PFSK-1 (cell line): Measurements from ENCODE around the gene MYO16.

Experiments
- FOXP2 ChIP-seq: optimal IDR thresholded peaks from 2 replicates; pipeline ENCODE3; 2011; ENCODE audit warnings: borderline replicate concordance, control low read depth, inconsistent platforms; ENCODE audit not compliant: insufficient read depth; ENCODE audit errors: extremely low read length, extremely low read depth
- POLR2AphosphoS5 ChIP-seq: IDR thresholded peaks from 2 replicates; pipeline ENCODE4 v1.6.1; 2012; ENCODE audit warnings: low read depth, mild to moderate bottlenecking, control low read depth, low read length, moderate library complexity
- SIN3A ChIP-seq: IDR thresholded peaks from 2 replicates; pipeline ENCODE4 v1.6.1; 2012; ENCODE audit warnings: mild to moderate bottlenecking, low read length, moderate library complexity, borderline replicate concordance; ENCODE audit not compliant: insufficient read depth
- TAF1 ChIP-seq: IDR thresholded peaks from 2 replicates; pipeline ENCODE4 v1.6.1; 2012; ENCODE audit warnings: low read length, control low read depth, borderline replicate concordance; ENCODE audit not compliant: insufficient read depth
- TF ChIP-seq, protein P1 (sequence below), 2 experiments: IDR thresholded peaks; 2 replicates each; pipeline versions ENCODE4 v1.6.1 to v1.8.0; 2011 to 2012; ENCODE audit warnings: low read depth in 2 of 2, low read length in 2 of 2, control low read depth in 1 of 2, inconsistent platforms in 1 of 2, mild to moderate bottlenecking in 1 of 2, moderate library complexity in 1 of 2; ENCODE audit not compliant: insufficient read depth in 1 of 2

Gene MYO16

GRCh38 chr13:108968566-108968965 is 339.2 kb downstream of the MYO16 start:
- TF ChIP-seq TAF1: no peak
- TF ChIP-seq POLR2AphosphoS5: no peak
- TF ChIP-seq, protein P1, sequence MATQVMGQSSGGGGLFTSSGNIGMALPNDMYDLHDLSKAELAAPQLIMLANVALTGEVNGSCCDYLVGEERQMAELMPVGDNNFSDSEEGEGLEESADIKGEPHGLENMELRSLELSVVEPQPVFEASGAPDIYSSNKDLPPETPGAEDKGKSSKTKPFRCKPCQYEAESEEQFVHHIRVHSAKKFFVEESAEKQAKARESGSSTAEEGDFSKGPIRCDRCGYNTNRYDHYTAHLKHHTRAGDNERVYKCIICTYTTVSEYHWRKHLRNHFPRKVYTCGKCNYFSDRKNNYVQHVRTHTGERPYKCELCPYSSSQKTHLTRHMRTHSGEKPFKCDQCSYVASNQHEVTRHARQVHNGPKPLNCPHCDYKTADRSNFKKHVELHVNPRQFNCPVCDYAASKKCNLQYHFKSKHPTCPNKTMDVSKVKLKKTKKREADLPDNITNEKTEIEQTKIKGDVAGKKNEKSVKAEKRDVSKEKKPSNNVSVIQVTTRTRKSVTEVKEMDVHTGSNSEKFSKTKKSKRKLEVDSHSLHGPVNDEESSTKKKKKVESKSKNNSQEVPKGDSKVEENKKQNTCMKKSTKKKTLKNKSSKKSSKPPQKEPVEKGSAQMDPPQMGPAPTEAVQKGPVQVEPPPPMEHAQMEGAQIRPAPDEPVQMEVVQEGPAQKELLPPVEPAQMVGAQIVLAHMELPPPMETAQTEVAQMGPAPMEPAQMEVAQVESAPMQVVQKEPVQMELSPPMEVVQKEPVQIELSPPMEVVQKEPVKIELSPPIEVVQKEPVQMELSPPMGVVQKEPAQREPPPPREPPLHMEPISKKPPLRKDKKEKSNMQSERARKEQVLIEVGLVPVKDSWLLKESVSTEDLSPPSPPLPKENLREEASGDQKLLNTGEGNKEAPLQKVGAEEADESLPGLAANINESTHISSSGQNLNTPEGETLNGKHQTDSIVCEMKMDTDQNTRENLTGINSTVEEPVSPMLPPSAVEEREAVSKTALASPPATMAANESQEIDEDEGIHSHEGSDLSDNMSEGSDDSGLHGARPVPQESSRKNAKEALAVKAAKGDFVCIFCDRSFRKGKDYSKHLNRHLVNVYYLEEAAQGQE (IDR thresholded peaks at IDR 0.05; ENCODE audit: insufficient read depth in 1 of 2, low read depth in 2 of 2, low read length in 2 of 2): no peak
- TF ChIP-seq FOXP2: no peak
- TF ChIP-seq SIN3A: no peak

DNA sequence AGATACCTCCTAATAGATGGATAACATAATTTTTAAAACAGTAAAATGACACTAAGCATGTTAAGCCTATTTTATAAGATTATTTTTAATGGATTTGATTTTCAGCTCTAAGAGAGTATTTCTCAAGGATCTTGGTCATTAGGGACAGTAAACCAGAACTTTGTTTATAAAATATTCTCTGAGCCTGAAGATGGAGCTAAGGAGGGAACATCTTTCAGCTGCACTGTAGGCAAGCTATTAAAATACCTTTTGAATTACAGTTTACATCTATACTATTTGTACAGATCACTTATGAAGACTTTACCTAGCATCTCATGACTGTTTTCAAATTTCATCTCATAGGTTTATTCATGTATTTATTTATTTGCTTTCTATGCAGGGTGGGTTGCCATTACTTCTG is 345.3 kb downstream of the MYO16 start:
- TF ChIP-seq, protein P1 (IDR thresholded peaks at IDR 0.05; ENCODE audit: insufficient read depth in 1 of 2, low read depth in 2 of 2, low read length in 2 of 2): no peak
- TF ChIP-seq SIN3A (no peak), FOXP2 (no peak), POLR2AphosphoS5 (no peak)

- TF ChIP-seq, protein P1 (IDR thresholded peaks at IDR 0.05; ENCODE audit: insufficient read depth in 1 of 2, low read depth in 2 of 2, low read length in 2 of 2): no peak
- TF ChIP-seq POLR2AphosphoS5 (no peak), TAF1 (no peak), SIN3A (no peak), FOXP2 (no peak)
These were observed 350.8 kb downstream of the MYO16 start for GRCh38 chr13:108980237-108980636.

DNA sequence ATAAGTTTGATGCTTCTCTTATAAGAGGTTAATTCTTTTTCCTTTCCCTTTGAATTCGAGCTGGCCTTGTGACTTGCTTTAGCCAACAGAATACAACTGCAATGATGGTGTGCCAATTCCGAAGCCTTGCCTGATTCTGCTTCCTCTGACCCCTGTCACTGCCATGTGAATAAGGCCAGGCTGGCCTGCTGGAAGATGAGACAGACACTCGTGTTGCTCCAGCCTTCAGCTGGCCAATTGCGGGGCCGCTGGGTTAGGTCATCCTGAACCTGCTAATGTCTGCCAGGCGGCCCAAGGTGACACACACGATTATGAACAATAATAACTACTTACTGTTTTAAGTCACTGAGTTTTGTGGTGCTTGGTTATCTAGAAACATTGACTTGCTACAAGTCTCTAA is 352.0 kb downstream of the MYO16 start:
- TF ChIP-seq SIN3A (no peak), POLR2AphosphoS5 (no peak), FOXP2 (no peak), TAF1 (no peak)
- TF ChIP-seq, protein P1 (IDR thresholded peaks at IDR 0.05; ENCODE audit: insufficient read depth in 1 of 2, low read depth in 2 of 2, low read length in 2 of 2): no peak

DNA sequence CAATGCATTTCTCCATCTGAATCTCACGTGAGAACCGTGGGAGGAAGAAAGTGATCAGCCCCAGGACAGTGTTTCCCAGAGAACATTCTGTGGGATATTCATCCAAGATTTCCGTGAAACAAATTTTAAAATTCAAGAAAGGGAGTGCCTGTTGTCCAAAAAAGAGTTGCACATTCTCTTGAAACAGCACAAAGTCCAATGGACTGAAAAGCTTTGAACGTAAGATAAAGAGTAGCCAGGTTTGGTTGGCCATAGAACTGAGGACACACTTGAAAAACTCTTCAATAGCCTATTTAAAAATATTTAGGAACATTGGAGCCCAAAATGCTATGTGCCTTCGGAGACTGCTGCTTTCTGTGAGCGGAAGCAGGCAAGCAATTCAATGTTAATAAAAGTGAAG is 353.9 kb downstream of the MYO16 start:
- TF ChIP-seq, protein P1 (IDR thresholded peaks at IDR 0.05; ENCODE audit: insufficient read depth in 1 of 2, low read depth in 2 of 2, low read length in 2 of 2): no peak
- TF ChIP-seq TAF1 (no peak), POLR2AphosphoS5 (no peak), SIN3A (no peak), FOXP2 (no peak)
